ENCODE data around the gene WNT7B. TPM values are rescaled to one million over a fixed set of nuclear protein-coding genes. Genes with fewer than 3 reads are reported as not detected.

The WNT7B gene
- total RNA-seq, 4 donors from 2014 or later, result not detected

DNA sequence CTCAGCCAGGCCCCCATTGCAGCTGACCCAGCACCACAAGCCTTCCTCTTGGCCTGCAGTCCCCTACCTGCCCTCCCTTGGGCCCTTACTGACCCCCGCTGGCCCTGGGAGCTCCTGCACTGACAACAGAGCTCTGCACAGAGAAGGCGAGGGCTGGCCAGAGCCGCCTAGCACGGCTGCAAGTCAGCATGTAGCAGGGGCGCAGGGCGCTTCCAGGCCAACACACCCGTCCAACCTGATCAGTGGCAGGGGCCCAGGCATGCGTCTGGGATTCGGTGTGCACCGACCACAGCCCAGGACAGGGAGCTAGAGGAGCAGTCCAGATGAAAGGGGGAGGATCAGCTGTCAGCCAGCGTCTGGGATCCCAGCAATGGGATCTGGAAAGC is 7.6 kb downstream of the WNT7B start:
- Histone ChIP-seq H3K9me3 (no peaks in the 10 kb centered on the region), H3K27me3 (peaks cover 94% of the 10 kb centered on the region), H3K4me3 (no peak overlapping the region), H3K27ac (no peak overlapping the region), H3K4me1 (peaks cover 0 to 16% (median 13%) of the 10 kb centered on the region in 4 donors), H3K36me3 (no peaks in the 10 kb centered on the region)
- in situ Hi-C loops (cut with MboI; ENCODE audit: low pct_ligation_motif_present in 1 of 4, low pct_unique_long_range_greater_than_20kb in 1 of 4, low sequenced_read_pairs in 3 of 4) (no loop called here), intact Hi-C loops (cut with DNase I; ENCODE audit: low total_unique reads) (no loop called here)
- 65% methylated on average over 11 of the region's 11 CpGs; no CpG with 5 or more reads in 1 of the 2 donors for WGBS, 2 donors (ENCODE audit: low coverage in 1 of 2)
- no peak for DNase-seq
- TF ChIP-seq, protein P1, sequence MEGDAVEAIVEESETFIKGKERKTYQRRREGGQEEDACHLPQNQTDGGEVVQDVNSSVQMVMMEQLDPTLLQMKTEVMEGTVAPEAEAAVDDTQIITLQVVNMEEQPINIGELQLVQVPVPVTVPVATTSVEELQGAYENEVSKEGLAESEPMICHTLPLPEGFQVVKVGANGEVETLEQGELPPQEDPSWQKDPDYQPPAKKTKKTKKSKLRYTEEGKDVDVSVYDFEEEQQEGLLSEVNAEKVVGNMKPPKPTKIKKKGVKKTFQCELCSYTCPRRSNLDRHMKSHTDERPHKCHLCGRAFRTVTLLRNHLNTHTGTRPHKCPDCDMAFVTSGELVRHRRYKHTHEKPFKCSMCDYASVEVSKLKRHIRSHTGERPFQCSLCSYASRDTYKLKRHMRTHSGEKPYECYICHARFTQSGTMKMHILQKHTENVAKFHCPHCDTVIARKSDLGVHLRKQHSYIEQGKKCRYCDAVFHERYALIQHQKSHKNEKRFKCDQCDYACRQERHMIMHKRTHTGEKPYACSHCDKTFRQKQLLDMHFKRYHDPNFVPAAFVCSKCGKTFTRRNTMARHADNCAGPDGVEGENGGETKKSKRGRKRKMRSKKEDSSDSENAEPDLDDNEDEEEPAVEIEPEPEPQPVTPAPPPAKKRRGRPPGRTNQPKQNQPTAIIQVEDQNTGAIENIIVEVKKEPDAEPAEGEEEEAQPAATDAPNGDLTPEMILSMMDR (IDR thresholded peaks at IDR 0.05), result no peak
- TF ChIP-seq EP300 (IDR thresholded peaks at IDR 0.05; ENCODE audit: low read depth), result no peak
- no peak for TF ChIP-seq POLR2A (IDR thresholded peaks at IDR 0.05)
- no peak for TF ChIP-seq POLR2AphosphoS5 (IDR thresholded peaks at IDR 0.05)

DNA sequence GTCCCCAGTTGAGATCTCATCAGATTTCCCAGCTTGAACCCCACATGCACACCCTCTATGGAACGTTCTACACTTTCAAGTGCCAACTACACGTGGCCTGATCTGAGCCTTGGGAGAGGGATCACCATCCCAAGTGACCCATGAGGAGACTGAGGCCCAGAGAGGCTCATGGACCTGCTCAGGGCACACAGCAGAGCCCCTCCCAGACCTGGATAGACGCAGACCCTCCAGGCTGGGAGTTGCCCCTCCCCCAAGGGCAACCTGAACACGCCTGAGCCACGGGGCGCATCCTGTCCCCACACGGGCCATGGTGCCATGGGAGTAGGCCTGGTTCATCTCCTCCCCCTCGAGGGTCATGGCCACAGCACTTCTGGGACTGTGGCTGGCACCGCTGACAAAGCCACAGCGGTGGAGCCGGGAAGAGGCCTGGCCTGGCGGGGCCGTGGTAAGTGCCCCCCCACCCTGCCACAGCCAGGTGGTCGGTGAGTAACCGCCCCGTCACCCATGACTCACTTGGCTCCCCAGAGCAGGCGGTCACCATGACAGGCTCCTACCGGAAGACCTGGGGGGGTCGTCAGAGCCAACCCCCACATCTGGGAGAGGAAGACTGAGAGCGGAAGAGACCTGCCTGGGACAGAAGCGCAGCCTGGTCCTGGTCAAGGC is 8.1 kb downstream of the WNT7B start:
- Histone ChIP-seq H3K36me3 (no peaks in the 10 kb centered on the region), H3K4me1 (peaks cover 0 to 16% (median 13%) of the 10 kb centered on the region in 4 donors), H3K27ac (no peak overlapping the region), H3K4me3 (no peak overlapping the region), H3K27me3 (peaks cover 88% of the 10 kb centered on the region), H3K9me3 (no peaks in the 10 kb centered on the region)
- 71% methylated on average over 20 of the region's 21 CpGs; no CpG with 5 or more reads in 1 of the 2 donors for WGBS, 2 donors (ENCODE audit: low coverage in 1 of 2)
- in situ Hi-C loops (cut with MboI; ENCODE audit: low pct_ligation_motif_present in 1 of 4, low pct_unique_long_range_greater_than_20kb in 1 of 4, low sequenced_read_pairs in 3 of 4) (no loop called here), intact Hi-C loops (cut with DNase I; ENCODE audit: low total_unique reads) (no loop called here)
- TF ChIP-seq, protein P1 (IDR thresholded peaks at IDR 0.05), result no peak
- no peak for TF ChIP-seq EP300 (IDR thresholded peaks at IDR 0.05; ENCODE audit: low read depth)
- TF ChIP-seq POLR2AphosphoS5 (IDR thresholded peaks at IDR 0.05), result no peak
- TF ChIP-seq POLR2A (IDR thresholded peaks at IDR 0.05), result no peak
- no peak for DNase-seq

DNA sequence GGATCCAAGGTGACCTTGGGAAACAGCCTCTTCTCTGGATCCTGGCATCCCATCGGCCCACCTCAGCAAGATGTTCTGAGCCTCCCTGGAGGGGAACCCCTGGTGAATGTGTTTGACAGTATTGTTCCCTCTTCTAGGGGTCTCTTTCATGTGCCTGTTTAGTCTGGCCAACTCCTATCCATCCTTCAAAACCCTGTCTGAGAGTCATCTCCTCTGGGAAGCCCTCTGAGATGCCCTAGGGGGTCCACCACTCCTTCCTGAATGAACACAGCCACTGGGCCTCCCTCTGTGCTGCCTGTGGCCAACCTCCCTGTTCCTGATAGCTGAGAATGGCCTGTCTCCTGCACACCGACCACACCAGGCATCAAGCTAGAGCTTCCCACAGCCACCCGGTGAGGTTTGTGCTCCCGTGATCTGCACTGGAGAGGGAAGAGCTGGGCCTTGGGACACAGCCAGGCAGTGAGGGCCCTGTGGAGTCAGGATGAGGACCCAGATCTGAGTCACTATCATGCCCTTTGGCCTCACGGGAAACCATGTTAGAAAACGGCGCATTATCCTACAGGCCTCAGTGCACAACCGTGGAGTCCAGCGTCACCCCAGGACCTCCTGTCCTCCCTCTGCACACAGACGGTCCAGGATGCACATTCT is 8.8 kb downstream of the WNT7B start:
- intact Hi-C loops (cut with DNase I; ENCODE audit: low total_unique reads), result no loop called here
- H3K9me3 ChIP-seq, result no peaks in the 10 kb centered on the region
- in situ Hi-C loops (cut with MboI; ENCODE audit: low pct_ligation_motif_present in 1 of 4, low pct_unique_long_range_greater_than_20kb in 1 of 4, low sequenced_read_pairs in 3 of 4), result no loop called here
- no peak for DNase-seq
- H3K27me3 ChIP-seq, result peaks cover 81% of the 10 kb centered on the region
- TF ChIP-seq POLR2AphosphoS5 (IDR thresholded peaks at IDR 0.05), result no peak
- TF ChIP-seq, protein P1 (IDR thresholded peaks at IDR 0.05), result no peak
- TF ChIP-seq EP300 (IDR thresholded peaks at IDR 0.05; ENCODE audit: low read depth), result no peak
- TF ChIP-seq POLR2A (IDR thresholded peaks at IDR 0.05), result no peak
- no peak overlapping the region for H3K4me3 ChIP-seq
- H3K4me1 ChIP-seq, result peaks cover 0 to 16% (median 13%) of the 10 kb centered on the region in 4 donors
- H3K27ac ChIP-seq, result no peak overlapping the region
- no peaks in the 10 kb centered on the region for H3K36me3 ChIP-seq
- WGBS, 2 donors (ENCODE audit: low coverage in 1 of 2), result 83% methylated on average over 10 of the region's 10 CpGs; no CpG with 5 or more reads in 1 of the 2 donors

DNA sequence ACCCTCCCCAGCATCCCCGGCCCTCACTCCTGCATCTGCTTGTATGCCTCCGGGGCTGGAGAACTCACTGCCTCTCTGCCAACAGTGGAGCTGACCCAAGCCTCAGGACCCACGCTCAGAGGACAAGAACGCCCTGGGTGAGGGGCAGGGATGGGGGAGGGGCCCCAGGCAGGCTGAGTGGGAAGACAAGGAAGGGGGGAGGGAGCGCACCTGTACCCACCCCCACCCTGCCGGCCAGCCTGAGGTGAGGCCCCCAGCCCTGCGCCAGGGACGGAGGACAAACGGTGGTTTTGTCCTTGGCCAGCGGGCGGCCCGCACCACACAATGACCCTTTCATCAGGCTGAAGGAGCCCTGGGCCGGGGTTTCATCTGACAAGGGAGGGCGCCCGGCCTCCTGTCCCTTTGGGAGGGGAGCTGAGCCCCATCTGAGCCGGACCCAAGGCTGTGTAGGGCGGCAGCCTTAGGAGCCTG is 10.0 kb downstream of the WNT7B start:
- DNase-seq, result no peak
- 49% methylated on average over 14 of the region's 17 CpGs; no CpG with 5 or more reads in 1 of the 2 donors for WGBS, 2 donors (ENCODE audit: low coverage in 1 of 2)
- intact Hi-C loops (cut with DNase I; ENCODE audit: low total_unique reads), result no loop called here
- in situ Hi-C loops (cut with MboI; ENCODE audit: low pct_ligation_motif_present in 1 of 4, low pct_unique_long_range_greater_than_20kb in 1 of 4, low sequenced_read_pairs in 3 of 4), result no loop called here
- Histone ChIP-seq H3K27me3 (peaks cover 69% of the 10 kb centered on the region), H3K36me3 (no peaks in the 10 kb centered on the region), H3K4me1 (peaks cover 0 to 15% (median 12%) of the 10 kb centered on the region in 4 donors), H3K9me3 (no peaks in the 10 kb centered on the region), H3K27ac (no peak overlapping the region), H3K4me3 (no peak overlapping the region)
- TF ChIP-seq POLR2A (IDR thresholded peaks at IDR 0.05) (no peak), EP300 (IDR thresholded peaks at IDR 0.05; ENCODE audit: low read depth) (no peak), POLR2AphosphoS5 (IDR thresholded peaks at IDR 0.05) (no peak)
- TF ChIP-seq, protein P1 (IDR thresholded peaks at IDR 0.05), result no peak

Measured in transverse colon (tissue), 4 donors.